Upper lobe of right lung (tissue), 1 donor: Measurements from ENCODE around the gene PPP1R26. TPM values are rescaled to one million over a fixed set of nuclear protein-coding genes. Genes with fewer than 3 reads are reported as not detected.

ENCODE experiments used
- ATAC-seq: fragments of 200-7000 bp; cut with Tn5 transposase; one replicate; pipeline ENCODE4 v1.9.1; 2020; ENCODE audit warnings: mild to moderate bottlenecking, moderate library complexity
- DNase-seq: peaks from one replicate; pipeline ENCODE4 v3.0.0-alpha.2; 2020
- H3K27ac ChIP-seq: fragments of 200-600 bp; one replicate; pipeline ENCODE4 v1.8.0; 2022
- H3K27me3 ChIP-seq: fragments of 200-600 bp; one replicate; pipeline ENCODE4 v1.8.0; 2022; ENCODE audit warnings: mild to moderate bottlenecking
- H3K36me3 ChIP-seq: fragments of 200-600 bp; one replicate; pipeline ENCODE4 v1.8.0; 2022
- H3K4me1 ChIP-seq: fragments of 200-600 bp; one replicate; pipeline ENCODE4 v1.8.0; 2022
- H3K4me3 ChIP-seq: fragments of 200-600 bp; one replicate; pipeline ENCODE4 v1.8.0; 2022; ENCODE audit warnings: mild to moderate bottlenecking
- H3K9me3 ChIP-seq: fragments of 200-600 bp; one replicate; pipeline ENCODE4 v1.8.0; 2022
- CTCF ChIP-seq: fragments of 200-600 bp; IDR thresholded peaks from one replicate; pipeline ENCODE4 v1.8.0; 2022; ENCODE audit warnings: antibody characterized with exemption
- intact Hi-C: fragments of 100-400 bp; cut with DNase I; formaldehyde crosslinking; loops from one replicate; pipeline ENCODE4 v1.11.0; 2022
- total RNA-seq: library from RNA; stranded (reverse); fragmentation: NEBNext Ultra II Directional; extraction: Animal tissue kit (Norgen Biotek cat#: 25700); gene quantifications from one replicate; pipeline ENCODE4 v1.2.1, GENCODE V29; 2021
- donor health status: DM: no; HTN: yes; CAD: no; lungs with severe emphysema.

The PPP1R26 gene
- total RNA-seq, 1 donor from 2014 or later = 27.5 TPM

GRCh38 chr9:135473972-135474543, 5.5 kb upstream of the PPP1R26 start:
- no peak for DNase-seq
- Histone ChIP-seq H3K4me1 (peaks cover 9% of the 10 kb centered on the region), H3K27ac (no peak overlapping the region), H3K4me3 (no peak overlapping the region), H3K27me3 (no peaks in the 10 kb centered on the region), H3K36me3 (no peaks in the 10 kb centered on the region), H3K9me3 (no peaks in the 10 kb centered on the region)
- intact Hi-C loops = no loop called here
- no peak for TF ChIP-seq CTCF
- ATAC-seq = no peak

- TF ChIP-seq CTCF = peak; percentile 52
- DNase-seq = peak; percentile 80
- Histone ChIP-seq H3K9me3 (no peaks in the 10 kb centered on the region), H3K27me3 (no peaks in the 10 kb centered on the region), H3K4me3 (no peak overlapping the region), H3K36me3 (no peaks in the 10 kb centered on the region), H3K4me1 (peaks cover 9% of the 10 kb centered on the region), H3K27ac (no peak overlapping the region)
- peak; percentile 21 for ATAC-seq
- intact Hi-C loops = no loop called here
Observed at GRCh38 chr9:135474915-135475314, 4.7 kb upstream of the PPP1R26 start.

- peaks cover 19% of the 10 kb centered on the region for H3K4me1 ChIP-seq
- DNase-seq (no peak), ATAC-seq (peak; percentile 56)
- H3K9me3 ChIP-seq = no peaks in the 10 kb centered on the region
- no peaks in the 10 kb centered on the region for H3K27me3 ChIP-seq
- intact Hi-C loops = no loop called here
- H3K4me3 ChIP-seq = no peak overlapping the region
- no peak for TF ChIP-seq CTCF
- peak overlapping the region; percentile 58 for H3K27ac ChIP-seq
- H3K36me3 ChIP-seq = no peaks in the 10 kb centered on the region
Observed at GRCh38 chr9:135476561-135477355, 2.8 kb upstream of the PPP1R26 start.

- no peak for DNase-seq
- Histone ChIP-seq H3K27me3 (no peaks in the 10 kb centered on the region), H3K4me3 (no peak overlapping the region), H3K36me3 (no peaks in the 10 kb centered on the region), H3K4me1 (peaks cover 22% of the 10 kb centered on the region), H3K27ac (peak overlapping the region; percentile 89), H3K9me3 (no peaks in the 10 kb centered on the region)
- intact Hi-C loops = no loop called here
- no peak for TF ChIP-seq CTCF
- no peak for ATAC-seq
Observed at GRCh38 chr9:135478191-135478590, 1.4 kb upstream of the PPP1R26 start.

- Histone ChIP-seq H3K27ac (peak overlapping the region; percentile 89), H3K4me3 (peak overlapping the region; percentile 64), H3K9me3 (no peaks in the 10 kb centered on the region), H3K4me1 (peaks cover 22% of the 10 kb centered on the region), H3K27me3 (no peaks in the 10 kb centered on the region), H3K36me3 (peaks cover 3% of the 10 kb centered on the region)
- intact Hi-C loops = no loop called here
- ATAC-seq (peak; percentile 73), DNase-seq (peak; percentile 82)
- TF ChIP-seq CTCF = peak; percentile 25
Observed at GRCh38 chr9:135478829-135479468, 633 bp upstream of the PPP1R26 start.
